Mesendoderm (in vitro differentiated cells): ENCODE measurements around the gene SLC39A10.

Experiments used
- DNase-seq: peaks from one replicate; pipeline ENCODE4 v3.0.0; 2013
- H2AK5ac ChIP-seq: 2 replicates; pipeline ENCODE4 v1.6.1; 2013; ENCODE audit warnings: low read length, inconsistent platforms
- H2BK120ac ChIP-seq: 2 replicates; pipeline ENCODE4 v1.6.1; 2013; ENCODE audit warnings: low read depth, mild to moderate bottlenecking, low read length, moderate library complexity, mixed read lengths
- H2BK15ac ChIP-seq: replicated peaks from 2 replicates; pipeline ENCODE4 v1.6.1; 2013; ENCODE audit warnings: low read depth, mild to moderate bottlenecking, moderate library complexity
- H2BK5ac ChIP-seq: 2 replicates; pipeline ENCODE4 v1.6.1; 2013; ENCODE audit warnings: low read length, inconsistent platforms
- H3K18ac ChIP-seq: 2 replicates; pipeline ENCODE4 v1.6.1; 2013; ENCODE audit warnings: mild to moderate bottlenecking, low read length, mixed read lengths
- H3K23ac ChIP-seq: one replicate; pipeline ENCODE4 v1.6.1; 2013; ENCODE audit warnings: low read length
- H3K27ac ChIP-seq: 2 replicates; pipeline ENCODE4 v1.5.1; 2013; ENCODE audit warnings: low read depth, mild to moderate bottlenecking, inconsistent platforms, low read length, moderate library complexity
- H3K27me3 ChIP-seq: 2 replicates; pipeline ENCODE4 v1.6.1; 2013; ENCODE audit warnings: low read length, control low read depth, mild to moderate bottlenecking, inconsistent platforms; ENCODE audit not compliant: insufficient read depth, poor library complexity
- H3K36me3 ChIP-seq: 2 replicates; pipeline ENCODE4 v1.6.1; 2013; ENCODE audit warnings: low read length, inconsistent platforms; ENCODE audit not compliant: control insufficient read depth, insufficient read depth
- H3K4ac ChIP-seq: one replicate; pipeline ENCODE4 v1.6.1; 2013; ENCODE audit warnings: low read depth, mild to moderate bottlenecking, low read length, moderate library complexity
- H3K4me1 ChIP-seq: 2 replicates; pipeline ENCODE4 v1.6.1; 2013; ENCODE audit warnings: low read depth, low read length, inconsistent platforms; ENCODE audit not compliant: control insufficient read depth
- H3K4me2 ChIP-seq: 2 replicates; pipeline ENCODE4 v1.6.1; 2013; ENCODE audit warnings: low read length
- H3K4me3 ChIP-seq: 2 replicates; pipeline ENCODE4 v1.5.1; 2013; ENCODE audit warnings: mild to moderate bottlenecking, low read length
- H3K56ac ChIP-seq: one replicate; pipeline ENCODE4 v1.6.1; 2013; ENCODE audit warnings: low read length
- H3K79me1 ChIP-seq: 2 replicates; pipeline ENCODE4 v1.6.1; 2013; ENCODE audit warnings: low read length, inconsistent platforms
- H3K79me2 ChIP-seq: 2 replicates; pipeline ENCODE4 v1.6.1; 2013; ENCODE audit warnings: mild to moderate bottlenecking, low read length; ENCODE audit not compliant: control insufficient read depth, insufficient read depth
- H3K9ac ChIP-seq: 2 replicates; pipeline ENCODE4 v1.6.1; 2013; ENCODE audit warnings: low read length, inconsistent platforms
- H4K5ac ChIP-seq: one replicate; pipeline ENCODE4 v1.6.1; 2013; ENCODE audit warnings: low read length
- H4K8ac ChIP-seq: one replicate; pipeline ENCODE4 v1.6.1; 2013; ENCODE audit warnings: low read depth, mild to moderate bottlenecking, control low read depth, low read length, moderate library complexity
- WGBS: extraction: QIAGEN DNeasy Blood & Tissue Kit; methylation state at CpG from one replicate; pipeline ENCODE4 v1.1.7; 2013; ENCODE audit warnings: low lambda C conversion rate, missing lambda C conversion rate; ENCODE audit not compliant: insufficient coverage; ENCODE audit errors: extremely low coverage; 5-methylcytosine and 5-hydroxymethylcytosine counted together

SLC39A10 gene

GRCh38 chr2:195677290-195677689 lies 20.3 kb downstream of the SLC39A10 start:
- H3K4me1 ChIP-seq: no peaks in the 10 kb centered on the region
- H3K27me3 ChIP-seq: no peaks in the 10 kb centered on the region
- H3K23ac ChIP-seq: no peak overlapping the region
- H2AK5ac ChIP-seq: no peak overlapping the region
- peaks cover 4% of the 10 kb centered on the region for H3K79me1 ChIP-seq
- no peak overlapping the region for H3K4ac ChIP-seq
- H4K8ac ChIP-seq: no peak overlapping the region
- H3K27ac ChIP-seq: no peak overlapping the region
- H2BK15ac ChIP-seq: no peak overlapping the region
- no peak for DNase-seq
- H3K36me3 ChIP-seq: no peaks in the 10 kb centered on the region
- H3K18ac ChIP-seq: no peak overlapping the region
- H4K5ac ChIP-seq: no peak overlapping the region
- H3K79me2 ChIP-seq: peaks cover 6% of the 10 kb centered on the region
- H3K9ac ChIP-seq: no peak overlapping the region
- no CpG with 5 or more reads among the region's 2 CpGs for WGBS
- H3K56ac ChIP-seq: no peak overlapping the region
- H2BK5ac ChIP-seq: no peak overlapping the region
- no peak overlapping the region for H2BK120ac ChIP-seq
- no peak overlapping the region for H3K4me3 ChIP-seq
- no peak overlapping the region for H3K4me2 ChIP-seq

- H3K23ac ChIP-seq: no peak overlapping the region
- no CpG with 5 or more reads among the region's 2 CpGs for WGBS
- DNase-seq: no peak
These were observed 20.9 kb downstream of the SLC39A10 start for GRCh38 chr2:195677884-195678283.

GRCh38 chr2:195682077-195682476 lies 25.1 kb downstream of the SLC39A10 start:
- Histone ChIP-seq H3K23ac (no peak overlapping the region), H3K4me2 (no peak overlapping the region), H2AK5ac (no peak overlapping the region), H3K4me1 (no peaks in the 10 kb centered on the region), H3K56ac (no peak overlapping the region), H4K8ac (no peak overlapping the region), H3K79me1 (peaks cover 2% of the 10 kb centered on the region), H2BK15ac (no peak overlapping the region), H3K4ac (no peak overlapping the region), H2BK120ac (no peak overlapping the region), H3K9ac (no peak overlapping the region), H2BK5ac (no peak overlapping the region), H3K18ac (no peak overlapping the region), H3K27me3 (no peaks in the 10 kb centered on the region), H3K36me3 (no peaks in the 10 kb centered on the region), H3K79me2 (peaks cover 4% of the 10 kb centered on the region), H3K4me3 (no peak overlapping the region), H4K5ac (no peak overlapping the region), H3K27ac (no peak overlapping the region)
- DNase-seq: no peak
- no CpG with 5 or more reads among the region's 1 CpG for WGBS

More at GRCh38 chr2:195677884-195678283, 20.9 kb downstream of the SLC39A10 start:
- H3K27ac ChIP-seq: no peak overlapping the region
- H4K8ac ChIP-seq: peak overlapping the region; percentile 65
- H3K56ac ChIP-seq: no peak overlapping the region
- H2BK5ac ChIP-seq: no peak overlapping the region
- H3K79me2 ChIP-seq: peaks cover 6% of the 10 kb centered on the region
- H3K18ac ChIP-seq: no peak overlapping the region
- peaks cover 4% of the 10 kb centered on the region for H3K79me1 ChIP-seq
- H3K4me1 ChIP-seq: no peaks in the 10 kb centered on the region
- no peak overlapping the region for H3K9ac ChIP-seq
- H3K4ac ChIP-seq: no peak overlapping the region
- no peak overlapping the region for H2BK15ac ChIP-seq
- H4K5ac ChIP-seq: no peak overlapping the region
- H3K4me2 ChIP-seq: no peak overlapping the region
- no peak overlapping the region for H3K4me3 ChIP-seq
- H2BK120ac ChIP-seq: no peak overlapping the region
- H3K36me3 ChIP-seq: no peaks in the 10 kb centered on the region
- H2AK5ac ChIP-seq: no peak overlapping the region
- no peaks in the 10 kb centered on the region for H3K27me3 ChIP-seq

GRCh38 chr2:195683174-195683573 lies 26.1 kb downstream of the SLC39A10 start:
- Histone ChIP-seq H4K5ac (no peak overlapping the region), H3K79me1 (no peaks in the 10 kb centered on the region), H3K4me2 (no peak overlapping the region), H3K18ac (no peak overlapping the region), H3K9ac (no peak overlapping the region), H4K8ac (no peak overlapping the region), H2BK5ac (no peak overlapping the region), H3K27ac (no peak overlapping the region), H3K4me1 (no peaks in the 10 kb centered on the region), H3K4ac (no peak overlapping the region), H3K4me3 (no peak overlapping the region), H3K36me3 (no peaks in the 10 kb centered on the region), H2AK5ac (no peak overlapping the region), H3K23ac (no peak overlapping the region), H2BK15ac (no peak overlapping the region), H2BK120ac (no peak overlapping the region), H3K56ac (no peak overlapping the region), H3K79me2 (peaks cover 1% of the 10 kb centered on the region), H3K27me3 (no peaks in the 10 kb centered on the region)
- DNase-seq: no peak
- WGBS: no CpG with 5 or more reads among the region's 3 CpGs

- Histone ChIP-seq H2BK15ac (no peak overlapping the region), H3K23ac (no peak overlapping the region), H3K4ac (no peak overlapping the region), H3K27me3 (no peaks in the 10 kb centered on the region), H4K5ac (no peak overlapping the region), H2BK120ac (no peak overlapping the region), H3K4me2 (no peak overlapping the region), H3K27ac (no peak overlapping the region), H3K9ac (no peak overlapping the region), H2BK5ac (no peak overlapping the region), H3K4me3 (no peak overlapping the region), H2AK5ac (no peak overlapping the region), H3K79me2 (no peaks in the 10 kb centered on the region), H3K36me3 (no peaks in the 10 kb centered on the region), H3K56ac (no peak overlapping the region), H3K18ac (no peak overlapping the region), H4K8ac (no peak overlapping the region), H3K79me1 (no peaks in the 10 kb centered on the region), H3K4me1 (no peaks in the 10 kb centered on the region)
- DNase-seq: no peak
These were observed 29.5 kb downstream of the SLC39A10 start for GRCh38 chr2:195686564-195686963.

- no peak overlapping the region for H3K4me2 ChIP-seq
- no peak overlapping the region for H3K4ac ChIP-seq
- no peaks in the 10 kb centered on the region for H3K79me2 ChIP-seq
- no peak overlapping the region for H2BK15ac ChIP-seq
- no peaks in the 10 kb centered on the region for H3K27me3 ChIP-seq
- H3K56ac ChIP-seq: no peak overlapping the region
- H4K8ac ChIP-seq: peak overlapping the region; percentile 13
- H3K23ac ChIP-seq: no peak overlapping the region
- H3K18ac ChIP-seq: no peak overlapping the region
- no peak overlapping the region for H3K9ac ChIP-seq
- no peak overlapping the region for H3K4me3 ChIP-seq
- H2AK5ac ChIP-seq: no peak overlapping the region
- H3K36me3 ChIP-seq: no peaks in the 10 kb centered on the region
- whole genome bisulfite sequencing: no CpG with 5 or more reads among the region's 2 CpGs
- DNase-seq: no peak
- H2BK5ac ChIP-seq: no peak overlapping the region
- no peak overlapping the region for H2BK120ac ChIP-seq
- H4K5ac ChIP-seq: no peak overlapping the region
- no peak overlapping the region for H3K27ac ChIP-seq
- H3K4me1 ChIP-seq: no peaks in the 10 kb centered on the region
- H3K79me1 ChIP-seq: no peaks in the 10 kb centered on the region
These were observed 30.5 kb downstream of the SLC39A10 start for GRCh38 chr2:195687320-195688086.
